Stomach (tissue), 9 donors: ENCODE measurements around the gene RANBP3. TPM values are rescaled to one million over a fixed set of nuclear protein-coding genes. Genes with fewer than 3 reads are reported as not detected.
A peak's percentile ranks its signal among the peaks of the same experiment; 100 is the strongest.

Source experiments
- DNase-seq, 2 donors: peaks; one replicate each; pipeline versions ENCODE4 v3.0.0 to v3.0.0-alpha.2; 2013 to 2019
- H3K27ac ChIP-seq, 5 donors: fragments of 200-600 bp in 4 of 5; sonication (generic) in 4 of 5; one replicate each; pipeline ENCODE4 v1.5.1; 2013 to 2019; ENCODE audit warnings: mild to moderate bottlenecking in 1 of 5, moderate library complexity in 1 of 5
- H3K27me3 ChIP-seq, 3 donors: fragments of 200-600 bp; sonication (generic); one replicate each; pipeline ENCODE4 v1.5.1; 2017 to 2019; ENCODE audit warnings: mixed run types in 1 of 3
- H3K36me3 ChIP-seq, 4 donors: fragments of 200-600 bp; sonication (generic); 1 replicate in 3 of 4; 2 replicates in 1 of 4; pipeline ENCODE4 v1.5.1; 2016 to 2019
- H3K4me1 ChIP-seq, 4 donors: fragments of 200-600 bp; sonication (generic); one replicate each; pipeline ENCODE4 v1.5.1; 2016 to 2019
- H3K4me3 ChIP-seq, 4 donors: fragments of 200-600 bp; sonication (generic) in 3 of 4; one replicate each; pipeline ENCODE4 v1.5.1; 2016 to 2019; ENCODE audit warnings: mild to moderate bottlenecking in 1 of 4
- H3K9me3 ChIP-seq, 4 donors: fragments of 200-600 bp; sonication (generic); one replicate each; pipeline ENCODE4 v1.5.1; 2016 to 2019
- CTCF ChIP-seq, 7 experiments: fragments of 450-650 bp in 4 of 7; fragments of 200-600 bp in 3 of 7; sonication (generic) in 3 of 7; IDR thresholded peaks; one replicate each; pipeline ENCODE4 v1.5.1; 2016 to 2019; ENCODE audit warnings: antibody characterized with exemption in 7 of 7, control low read depth in 2 of 7, mild to moderate bottlenecking in 1 of 7
- EP300 ChIP-seq: sonication (generic); formaldehyde crosslinking; IDR thresholded peaks from one replicate; pipeline ENCODE4 v1.6.1; 2017; ENCODE audit warnings: antibody characterized with exemption
- POLR2A ChIP-seq, 4 donors: fragments of 450-650 bp; IDR thresholded peaks; one replicate each; pipeline ENCODE4 v1.6.1; 2016; ENCODE audit warnings: antibody characterized with exemption in 4 of 4, control low read depth in 2 of 4, mild to moderate bottlenecking in 1 of 4, moderate library complexity in 1 of 4
- POLR2AphosphoS5 ChIP-seq, 3 donors: sonication (generic); formaldehyde crosslinking; IDR thresholded peaks; one replicate each; pipeline ENCODE4 v1.6.1; 2016; ENCODE audit warnings: antibody characterized with exemption in 3 of 3
- WGBS, 5 donors: extraction: QIAGEN DNeasy Blood & Tissue Kit in 3 of 5; methylation state at CpG; one replicate each; pipeline versions ENCODE4 v1.1.5 to v1.1.7; 2013 to 2018; 5-methylcytosine and 5-hydroxymethylcytosine counted together
- intact Hi-C: fragments of 100-400 bp; cut with DNase I; formaldehyde crosslinking; loops from one replicate; pipeline ENCODE4 v1.15.1; 2023; ENCODE audit warnings: low total_unique reads
- polyA plus RNA-seq, 3 donors: library from polyadenylated mRNA; stranded (reverse); fragments of 200-250 nt; gene quantifications; one replicate each; pipeline ENCODE4 v1.2.3, GENCODE V29; 2013
- total RNA-seq, 5 donors: library from RNA; depleted of rRNA; stranded (reverse); fragments of >200 nt; gene quantifications; one replicate each; pipeline versions ENCODE4 v1.1.0 to v1.2.3, GENCODE V29; 2014 to 2016
- donor health status: healthy with polysubstance abuse.
- donor health status: Bipolar disorder and iron deficiency.
- donor health status: healthy.

The RANBP3 gene
- total and polyA plus RNA-seq, 8 donors, result 27.7 to 235 (median 39.2) TPM

- intact Hi-C loops, result loop anchor here (5.0 kb wide), 1 partner anchor 34 kb away; no protein-coding TSS in a partner anchor
- 47 to 69% (median 56%) methylated on average over 22 of the region's 22 CpGs for WGBS, 5 donors
- H3K4me3 ChIP-seq, result peak overlapping the region in 1 of 4 donors; percentile 25
- H3K4me1 ChIP-seq, result peaks cover 18 to 37% (median 29%) of the 10 kb centered on the region in 4 donors
- H3K36me3 ChIP-seq, result peaks cover 0 to 9% (median 6%) of the 10 kb centered on the region in 4 donors
- no peak for TF ChIP-seq EP300
- TF ChIP-seq POLR2A (IDR thresholded peaks at IDR 0.05), result no peak
- TF ChIP-seq CTCF (IDR thresholded peaks at IDR 0.05), result no peak
- TF ChIP-seq POLR2AphosphoS5 (IDR thresholded peaks at IDR 0.05), result no peak
- H3K27ac ChIP-seq, result peak overlapping the region in 4 of 5 donors; percentile 24 to 73 (median 44)
- DNase-seq, result peak; percentile 42 to 56
- H3K9me3 ChIP-seq, result no peaks in the 10 kb centered on the region
- no peaks in the 10 kb centered on the region for H3K27me3 ChIP-seq
Observed at GRCh38 chr19:6020972-6021805, 43.2 kb upstream of the RANBP3 start.

- intact Hi-C loops, result loop anchor here (5.0 kb wide), 1 partner anchor 33 kb away; no protein-coding TSS in a partner anchor
- WGBS, 5 donors, result 40 to 55% (median 52%) methylated on average over 17 to 20 of the region's 20 CpGs
- H3K4me3 ChIP-seq, result peak overlapping the region in 1 of 4 donors; percentile 25
- H3K4me1 ChIP-seq, result peaks cover 18 to 37% (median 29%) of the 10 kb centered on the region in 4 donors
- H3K36me3 ChIP-seq, result peaks cover 0 to 10% (median 4%) of the 10 kb centered on the region in 4 donors
- DNase-seq, result peak; percentile 70 to 83
- no peaks in the 10 kb centered on the region for H3K27me3 ChIP-seq
- no peaks in the 10 kb centered on the region for H3K9me3 ChIP-seq
- peak overlapping the region in 4 of 5 donors; percentile 24 to 73 (median 44) for H3K27ac ChIP-seq
- TF ChIP-seq EP300 (no peak), POLR2AphosphoS5 (IDR thresholded peaks at IDR 0.05) (peak in 1 of 3 donors; percentile 45)
Observed at GRCh38 chr19:6020166-6020882, 42.4 kb upstream of the RANBP3 start.

- no peak overlapping the region for H3K4me3 ChIP-seq
- intact Hi-C loops, result no loop called here
- no peaks in the 10 kb centered on the region for H3K27me3 ChIP-seq
- 77 to 89% (median 79%) methylated on average over 9 to 10 of the region's 10 CpGs for WGBS, 5 donors
- H3K36me3 ChIP-seq, result peaks cover 0 to 16% (median 7%) of the 10 kb centered on the region in 4 donors
- DNase-seq, result no peak
- TF ChIP-seq POLR2A (IDR thresholded peaks at IDR 0.05) (no peak), POLR2AphosphoS5 (IDR thresholded peaks at IDR 0.05) (no peak), CTCF (IDR thresholded peaks at IDR 0.05) (no peak)
- no peak overlapping the region for H3K27ac ChIP-seq
- H3K9me3 ChIP-seq, result no peaks in the 10 kb centered on the region
- H3K4me1 ChIP-seq, result peaks cover 18 to 37% (median 29%) of the 10 kb centered on the region in 4 donors
Observed at GRCh38 chr19:6018786-6019185, 40.8 kb upstream of the RANBP3 start.

DNA sequence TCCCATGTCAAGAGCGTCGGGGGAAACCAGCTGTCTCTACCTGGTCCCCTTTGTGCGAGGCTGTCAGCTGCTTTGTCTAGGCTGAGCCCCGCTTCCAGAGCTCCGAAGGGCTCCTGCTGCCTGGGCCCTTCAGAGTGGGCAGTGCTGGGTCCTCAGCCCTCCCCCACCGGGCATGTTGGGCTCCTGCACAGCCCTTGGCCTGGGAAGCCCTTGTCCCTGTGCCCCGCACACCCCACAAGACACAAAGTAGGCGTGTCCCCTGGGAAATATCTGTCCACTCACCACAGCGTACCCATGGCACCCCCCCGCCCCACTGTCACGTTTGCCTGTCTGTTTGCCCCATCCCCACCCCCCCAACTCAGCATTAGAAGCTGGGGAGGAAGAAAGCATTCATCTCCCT is 39.6 kb upstream of the RANBP3 start:
- peaks cover 13 to 29% (median 27%) of the 10 kb centered on the region in 4 donors for H3K4me1 ChIP-seq
- no peak for DNase-seq
- TF ChIP-seq CTCF (IDR thresholded peaks at IDR 0.05) (no peak), POLR2A (IDR thresholded peaks at IDR 0.05) (no peak), POLR2AphosphoS5 (IDR thresholded peaks at IDR 0.05) (no peak), EP300 (no peak)
- H3K9me3 ChIP-seq, result no peaks in the 10 kb centered on the region
- peaks cover 0 to 19% (median 10%) of the 10 kb centered on the region in 4 donors for H3K36me3 ChIP-seq
- H3K27me3 ChIP-seq, result no peaks in the 10 kb centered on the region
- H3K27ac ChIP-seq, result no peak overlapping the region
- intact Hi-C loops, result no loop called here
- no peak overlapping the region for H3K4me3 ChIP-seq
- WGBS, 5 donors, result 87 to 91% (median 91%) methylated on average over 7 to 11 of the region's 11 CpGs
